ENCODE data around the gene ENPP3. TPM values are rescaled to one million over a fixed set of nuclear protein-coding genes. Genes with fewer than 3 reads are reported as not detected.
A peak's percentile ranks its signal among the peaks of the same experiment; 100 is the strongest.

ENPP3 gene
- total and polyA plus RNA-seq, 2 of the 13 experiments (the other 11 are each of a cell fraction or from before 2014, with no cell fraction given) = 40.0 to 75.4 TPM

DNA sequence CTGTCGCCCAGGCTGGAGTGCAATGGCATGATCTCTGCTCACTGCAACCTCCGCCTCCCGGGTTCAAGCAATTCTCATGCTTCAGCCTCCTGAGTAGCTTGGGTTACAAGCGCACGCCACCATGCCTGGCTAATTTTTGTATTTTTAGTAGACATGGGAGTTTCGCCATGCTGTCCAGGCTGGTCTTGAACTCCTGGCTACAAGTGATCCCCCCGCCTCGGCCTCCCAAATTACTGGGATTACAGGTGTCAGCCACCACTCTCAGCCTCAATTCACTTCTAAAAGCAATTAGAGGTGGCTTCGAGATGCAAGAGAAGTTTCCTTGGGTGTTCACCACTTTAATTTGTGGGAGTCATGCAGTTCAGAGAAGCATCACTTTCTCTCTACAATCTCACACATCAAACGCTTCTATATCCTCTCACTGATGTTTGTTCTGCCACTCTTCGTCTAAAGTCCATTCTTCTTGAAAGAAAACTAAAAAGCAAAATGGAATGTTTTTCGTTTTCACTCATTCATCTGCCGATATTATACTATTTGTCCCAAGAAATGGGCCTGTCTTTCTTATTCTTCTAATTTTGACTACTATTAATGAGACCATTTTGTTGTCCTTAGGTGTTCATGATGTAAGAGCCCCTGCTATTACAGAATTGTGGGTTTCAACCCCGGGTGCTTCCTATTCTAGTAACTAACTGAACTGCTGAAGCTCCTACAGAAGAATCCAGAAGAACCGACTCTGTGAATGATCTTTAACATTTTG lies 132.5 kb downstream of the ENPP3 start (continued):
- TF ChIP-seq ZNF605 (CRISPR knock-in tag; IDR thresholded peaks at IDR 0.05) (0 out of 2 replicates have a peak, but pooled peaks have one; percentile 34), ZFY (CRISPR knock-in tag; IDR thresholded peaks at IDR 0.05) (no peak), GTF2F1 (IDR thresholded peaks at IDR 0.05; ENCODE audit: low read length) (no peak), ZNF382 (CRISPR knock-in tag; IDR thresholded peaks at IDR 0.05; ENCODE audit: borderline replicate concordance) (no peak), SMAD1 (CRISPR knock-in tag; IDR thresholded peaks at IDR 0.05; ENCODE audit: borderline replicate concordance, low read depth) (no peak), CHD4 (IDR thresholded peaks at IDR 0.05; ENCODE audit: borderline replicate concordance, low read length) (peak; percentile 88; the same call in 1 of the 2 replicates), ZNF383 (CRISPR knock-in tag; IDR thresholded peaks at IDR 0.05; ENCODE audit: borderline replicate concordance) (no peak), WIZ (CRISPR knock-in tag; IDR thresholded peaks at IDR 0.05) (no peak), ATF1 (CRISPR knock-in tag; IDR thresholded peaks at IDR 0.05) (no peak; the same call in 1 of the 2 replicates)
- TF ChIP-seq, protein P1, sequence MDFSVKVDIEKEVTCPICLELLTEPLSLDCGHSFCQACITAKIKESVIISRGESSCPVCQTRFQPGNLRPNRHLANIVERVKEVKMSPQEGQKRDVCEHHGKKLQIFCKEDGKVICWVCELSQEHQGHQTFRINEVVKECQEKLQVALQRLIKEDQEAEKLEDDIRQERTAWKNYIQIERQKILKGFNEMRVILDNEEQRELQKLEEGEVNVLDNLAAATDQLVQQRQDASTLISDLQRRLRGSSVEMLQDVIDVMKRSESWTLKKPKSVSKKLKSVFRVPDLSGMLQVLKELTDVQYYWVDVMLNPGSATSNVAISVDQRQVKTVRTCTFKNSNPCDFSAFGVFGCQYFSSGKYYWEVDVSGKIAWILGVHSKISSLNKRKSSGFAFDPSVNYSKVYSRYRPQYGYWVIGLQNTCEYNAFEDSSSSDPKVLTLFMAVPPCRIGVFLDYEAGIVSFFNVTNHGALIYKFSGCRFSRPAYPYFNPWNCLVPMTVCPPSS (IDR thresholded peaks at IDR 0.05) = no peak
- TF ChIP-seq, protein P2, sequence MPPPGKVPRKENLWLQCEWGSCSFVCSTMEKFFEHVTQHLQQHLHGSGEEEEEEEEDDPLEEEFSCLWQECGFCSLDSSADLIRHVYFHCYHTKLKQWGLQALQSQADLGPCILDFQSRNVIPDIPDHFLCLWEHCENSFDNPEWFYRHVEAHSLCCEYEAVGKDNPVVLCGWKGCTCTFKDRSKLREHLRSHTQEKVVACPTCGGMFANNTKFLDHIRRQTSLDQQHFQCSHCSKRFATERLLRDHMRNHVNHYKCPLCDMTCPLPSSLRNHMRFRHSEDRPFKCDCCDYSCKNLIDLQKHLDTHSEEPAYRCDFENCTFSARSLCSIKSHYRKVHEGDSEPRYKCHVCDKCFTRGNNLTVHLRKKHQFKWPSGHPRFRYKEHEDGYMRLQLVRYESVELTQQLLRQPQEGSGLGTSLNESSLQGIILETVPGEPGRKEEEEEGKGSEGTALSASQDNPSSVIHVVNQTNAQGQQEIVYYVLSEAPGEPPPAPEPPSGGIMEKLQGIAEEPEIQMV (CRISPR knock-in tag; IDR thresholded peaks at IDR 0.05; ENCODE audit: low read depth) = no peak; the same call in 1 of the 2 replicates
- TF ChIP-seq, protein P3, sequence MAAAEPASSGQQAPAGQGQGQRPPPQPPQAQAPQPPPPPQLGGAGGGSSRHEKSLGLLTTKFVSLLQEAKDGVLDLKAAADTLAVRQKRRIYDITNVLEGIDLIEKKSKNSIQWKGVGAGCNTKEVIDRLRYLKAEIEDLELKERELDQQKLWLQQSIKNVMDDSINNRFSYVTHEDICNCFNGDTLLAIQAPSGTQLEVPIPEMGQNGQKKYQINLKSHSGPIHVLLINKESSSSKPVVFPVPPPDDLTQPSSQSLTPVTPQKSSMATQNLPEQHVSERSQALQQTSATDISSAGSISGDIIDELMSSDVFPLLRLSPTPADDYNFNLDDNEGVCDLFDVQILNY (CRISPR knock-in tag; conservative IDR thresholded peaks at IDR 0.05) = no peak
- TF ChIP-seq, protein P4, sequence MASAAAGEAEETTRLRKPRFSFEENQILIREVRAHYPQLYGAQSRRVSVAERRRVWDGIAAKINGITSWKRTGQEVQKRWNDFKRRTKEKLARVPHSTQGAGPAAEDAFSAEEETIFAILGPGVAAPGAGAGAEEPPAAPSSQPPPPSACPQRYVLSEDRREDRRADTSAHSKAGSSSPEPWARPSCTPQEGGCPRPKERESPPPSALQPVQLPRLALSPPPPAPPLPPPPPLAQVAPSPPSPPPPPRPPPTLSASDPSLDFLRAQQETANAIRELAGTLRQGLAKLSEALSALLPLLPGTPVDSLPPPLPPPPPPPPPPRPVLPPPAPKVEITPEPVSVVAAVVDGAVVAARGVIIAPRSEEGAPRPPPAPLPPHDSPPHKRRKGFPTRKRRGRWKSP (CRISPR knock-in tag; IDR thresholded peaks at IDR 0.05) = no peak
- TF ChIP-seq, protein P5, sequence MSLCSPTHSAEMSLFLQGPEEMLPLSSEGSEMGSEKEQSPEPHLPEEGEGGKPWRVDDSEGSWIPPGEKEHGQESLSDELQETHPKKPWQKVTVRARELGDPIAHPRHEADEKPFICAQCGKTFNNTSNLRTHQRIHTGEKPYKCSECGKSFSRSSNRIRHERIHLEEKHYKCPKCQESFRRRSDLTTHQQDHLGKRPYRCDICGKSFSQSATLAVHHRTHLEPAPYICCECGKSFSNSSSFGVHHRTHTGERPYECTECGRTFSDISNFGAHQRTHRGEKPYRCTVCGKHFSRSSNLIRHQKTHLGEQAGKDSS (CRISPR knock-in tag; IDR thresholded peaks at IDR 0.05; ENCODE audit: borderline replicate concordance, low read depth) = no peak
- TF ChIP-seq, protein P6, sequence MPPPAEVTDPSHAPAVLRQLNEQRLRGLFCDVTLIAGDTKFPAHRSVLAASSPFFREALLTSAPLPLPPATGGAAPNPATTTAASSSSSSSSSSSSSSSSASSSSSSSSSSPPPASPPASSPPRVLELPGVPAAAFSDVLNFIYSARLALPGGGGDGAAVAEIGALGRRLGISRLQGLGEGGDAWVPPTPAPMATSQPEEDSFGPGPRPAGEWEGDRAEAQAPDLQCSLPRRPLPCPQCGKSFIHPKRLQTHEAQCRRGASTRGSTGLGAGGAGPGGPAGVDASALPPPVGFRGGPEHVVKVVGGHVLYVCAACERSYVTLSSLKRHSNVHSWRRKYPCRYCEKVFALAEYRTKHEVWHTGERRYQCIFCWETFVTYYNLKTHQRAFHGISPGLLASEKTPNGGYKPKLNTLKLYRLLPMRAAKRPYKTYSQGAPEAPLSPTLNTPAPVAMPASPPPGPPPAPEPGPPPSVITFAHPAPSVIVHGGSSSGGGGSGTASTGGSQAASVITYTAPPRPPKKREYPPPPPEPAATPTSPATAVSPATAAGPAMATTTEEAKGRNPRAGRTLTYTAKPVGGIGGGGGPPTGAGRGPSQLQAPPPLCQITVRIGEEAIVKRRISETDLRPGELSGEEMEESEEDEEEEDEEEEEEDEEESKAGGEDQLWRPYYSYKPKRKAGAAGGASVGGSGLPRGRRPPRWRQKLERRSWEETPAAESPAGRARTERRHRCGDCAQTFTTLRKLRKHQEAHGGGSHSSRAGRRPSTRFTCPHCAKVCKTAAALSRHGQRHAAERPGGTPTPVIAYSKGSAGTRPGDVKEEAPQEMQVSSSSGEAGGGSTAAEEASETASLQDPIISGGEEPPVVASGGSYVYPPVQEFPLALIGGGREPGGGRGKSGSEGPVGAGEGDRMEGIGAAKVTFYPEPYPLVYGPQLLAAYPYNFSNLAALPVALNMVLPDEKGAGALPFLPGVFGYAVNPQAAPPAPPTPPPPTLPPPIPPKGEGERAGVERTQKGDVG (CRISPR knock-in tag; IDR thresholded peaks at IDR 0.05; ENCODE audit: borderline replicate concordance) = peak; percentile 70; the same call in 1 of the 2 replicates
- TF ChIP-seq, protein P7, sequence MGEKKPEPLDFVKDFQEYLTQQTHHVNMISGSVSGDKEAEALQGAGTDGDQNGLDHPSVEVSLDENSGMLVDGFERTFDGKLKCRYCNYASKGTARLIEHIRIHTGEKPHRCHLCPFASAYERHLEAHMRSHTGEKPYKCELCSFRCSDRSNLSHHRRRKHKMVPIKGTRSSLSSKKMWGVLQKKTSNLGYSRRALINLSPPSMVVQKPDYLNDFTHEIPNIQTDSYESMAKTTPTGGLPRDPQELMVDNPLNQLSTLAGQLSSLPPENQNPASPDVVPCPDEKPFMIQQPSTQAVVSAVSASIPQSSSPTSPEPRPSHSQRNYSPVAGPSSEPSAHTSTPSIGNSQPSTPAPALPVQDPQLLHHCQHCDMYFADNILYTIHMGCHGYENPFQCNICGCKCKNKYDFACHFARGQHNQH (CRISPR knock-in tag; IDR thresholded peaks at IDR 0.05) = peak; percentile 34; the same call in 1 of the 2 replicates
- TF ChIP-seq, protein P8, sequence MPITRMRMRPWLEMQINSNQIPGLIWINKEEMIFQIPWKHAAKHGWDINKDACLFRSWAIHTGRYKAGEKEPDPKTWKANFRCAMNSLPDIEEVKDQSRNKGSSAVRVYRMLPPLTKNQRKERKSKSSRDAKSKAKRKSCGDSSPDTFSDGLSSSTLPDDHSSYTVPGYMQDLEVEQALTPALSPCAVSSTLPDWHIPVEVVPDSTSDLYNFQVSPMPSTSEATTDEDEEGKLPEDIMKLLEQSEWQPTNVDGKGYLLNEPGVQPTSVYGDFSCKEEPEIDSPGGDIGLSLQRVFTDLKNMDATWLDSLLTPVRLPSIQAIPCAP (CRISPR knock-in tag; IDR thresholded peaks at IDR 0.05; ENCODE audit: low read depth) = no peak
